ENCODE data around the gene BNIP2.
A peak's percentile ranks its signal among the peaks of the same experiment; 100 is the strongest.
"Not testable (repeated sequence)": the region's sequence is repeated elsewhere in the genome, so short reads cannot be mapped to it uniquely, and the experiment has no call there.

Gene BNIP2

GRCh38 chr15:59702351-59702750, 13.2 kb upstream of the BNIP2 start:
- Histone ChIP-seq H2AFZ (ENCODE audit: low read depth, low read length) (no peak overlapping the region), H3K9me3 (ENCODE audit: low read length) (no peaks in the 10 kb centered on the region), H3K4me1 (ENCODE audit: insufficient read depth, low read length) (no peaks in the 10 kb centered on the region), H3K27me3 (ENCODE audit: insufficient read depth, low read length) (no peaks in the 10 kb centered on the region), H3K36me3 (ENCODE audit: insufficient read depth, low read length) (no peaks in the 10 kb centered on the region), H3K4me3 (ENCODE audit: low read length) (no peak overlapping the region)

GRCh38 chr15:59701880-59702279, 12.8 kb upstream of the BNIP2 start:
- Histone ChIP-seq H3K4me1 (ENCODE audit: insufficient read depth, low read length) (no peaks in the 10 kb centered on the region), H3K27me3 (ENCODE audit: insufficient read depth, low read length) (no peaks in the 10 kb centered on the region), H3K4me3 (ENCODE audit: low read length) (no peak overlapping the region), H3K36me3 (ENCODE audit: insufficient read depth, low read length) (no peaks in the 10 kb centered on the region), H3K9me3 (ENCODE audit: low read length) (no peaks in the 10 kb centered on the region), H2AFZ (ENCODE audit: low read depth, low read length) (no peak overlapping the region)

GRCh38 chr15:59699810-59700431, 10.8 kb upstream of the BNIP2 start:
- Histone ChIP-seq H3K4me1 (ENCODE audit: insufficient read depth, low read length) (no peaks in the 10 kb centered on the region), H3K36me3 (ENCODE audit: insufficient read depth, low read length) (no peaks in the 10 kb centered on the region), H3K27me3 (ENCODE audit: insufficient read depth, low read length) (no peaks in the 10 kb centered on the region), H3K4me3 (ENCODE audit: low read length) (no peak overlapping the region), H3K9me3 (ENCODE audit: low read length) (no peaks in the 10 kb centered on the region), H2AFZ (ENCODE audit: low read depth, low read length) (no peak overlapping the region)

GRCh38 chr15:59698065-59698464, 8.9 kb upstream of the BNIP2 start:
- H3K4me3 ChIP-seq (ENCODE audit: low read length); H3K27me3 ChIP-seq (ENCODE audit: insufficient read depth, low read length); H3K4me1 ChIP-seq (ENCODE audit: insufficient read depth, low read length); H3K9me3 ChIP-seq (ENCODE audit: low read length); H3K36me3 ChIP-seq (ENCODE audit: insufficient read depth, low read length); H2AFZ ChIP-seq (ENCODE audit: low read depth, low read length): not testable (repeated sequence)

- H2AFZ ChIP-seq (ENCODE audit: low read depth, low read length): no peak overlapping the region
- no peaks in the 10 kb centered on the region for H3K4me1 ChIP-seq (ENCODE audit: insufficient read depth, low read length)
- H3K4me3 ChIP-seq (ENCODE audit: low read length): no peak overlapping the region
- H3K9me3 ChIP-seq (ENCODE audit: low read length): no peaks in the 10 kb centered on the region
- H3K36me3 ChIP-seq (ENCODE audit: insufficient read depth, low read length): no peaks in the 10 kb centered on the region
- H3K27me3 ChIP-seq (ENCODE audit: insufficient read depth, low read length): no peaks in the 10 kb centered on the region
Observed at GRCh38 chr15:59696332-59696731, 7.2 kb upstream of the BNIP2 start.

- H2AFZ ChIP-seq (ENCODE audit: low read depth, low read length): no peak overlapping the region
- H3K9me3 ChIP-seq (ENCODE audit: low read length): no peaks in the 10 kb centered on the region
- no peaks in the 10 kb centered on the region for H3K36me3 ChIP-seq (ENCODE audit: insufficient read depth, low read length)
- H3K4me1 ChIP-seq (ENCODE audit: insufficient read depth, low read length): peaks cover 2% of the 10 kb centered on the region
- no peaks in the 10 kb centered on the region for H3K27me3 ChIP-seq (ENCODE audit: insufficient read depth, low read length)
- H3K4me3 ChIP-seq (ENCODE audit: low read length): no peak overlapping the region
Observed at GRCh38 chr15:59694779-59695178, 5.7 kb upstream of the BNIP2 start.

GRCh38 chr15:59691194-59691805, 2.2 kb upstream of the BNIP2 start:
- Histone ChIP-seq H3K36me3 (ENCODE audit: insufficient read depth, low read length) (peaks cover 2% of the 10 kb centered on the region), H2AFZ (ENCODE audit: low read depth, low read length) (no peak overlapping the region), H3K9me3 (ENCODE audit: low read length) (no peaks in the 10 kb centered on the region), H3K27me3 (ENCODE audit: insufficient read depth, low read length) (no peaks in the 10 kb centered on the region), H3K4me3 (ENCODE audit: low read length) (no peak overlapping the region), H3K4me1 (ENCODE audit: insufficient read depth, low read length) (peaks cover 12% of the 10 kb centered on the region)

GRCh38 chr15:59689626-59690236, 611 bp upstream of the BNIP2 start:
- Histone ChIP-seq H3K9me3 (ENCODE audit: low read length) (no peaks in the 10 kb centered on the region), H3K4me3 (ENCODE audit: low read length) (peak overlapping the region; percentile 100), H3K27me3 (ENCODE audit: insufficient read depth, low read length) (no peaks in the 10 kb centered on the region), H3K4me1 (ENCODE audit: insufficient read depth, low read length) (peaks cover 12% of the 10 kb centered on the region), H3K36me3 (ENCODE audit: insufficient read depth, low read length) (peaks cover 7% of the 10 kb centered on the region), H2AFZ (ENCODE audit: low read depth, low read length) (peak overlapping the region; percentile 50)

- Histone ChIP-seq H3K4me1 (ENCODE audit: insufficient read depth, low read length) (peaks cover 12% of the 10 kb centered on the region), H3K36me3 (ENCODE audit: insufficient read depth, low read length) (peaks cover 7% of the 10 kb centered on the region), H3K27me3 (ENCODE audit: insufficient read depth, low read length) (no peaks in the 10 kb centered on the region), H3K9me3 (ENCODE audit: low read length) (no peaks in the 10 kb centered on the region), H2AFZ (ENCODE audit: low read depth, low read length) (peak overlapping the region; percentile 48), H3K4me3 (ENCODE audit: low read length) (peak overlapping the region; percentile 100)
Observed at GRCh38 chr15:59688423-59688781, 718 bp downstream of the BNIP2 start.

- Histone ChIP-seq H3K27me3 (ENCODE audit: insufficient read depth, low read length) (no peaks in the 10 kb centered on the region), H3K36me3 (ENCODE audit: insufficient read depth, low read length) (peaks cover 7% of the 10 kb centered on the region), H3K4me3 (ENCODE audit: low read length) (peak overlapping the region; percentile 100), H3K4me1 (ENCODE audit: insufficient read depth, low read length) (peaks cover 12% of the 10 kb centered on the region), H2AFZ (ENCODE audit: low read depth, low read length) (no peak overlapping the region), H3K9me3 (ENCODE audit: low read length) (no peaks in the 10 kb centered on the region)
Observed at GRCh38 chr15:59687836-59688235, 1.3 kb downstream of the BNIP2 start.

- Histone ChIP-seq H3K9me3 (ENCODE audit: low read length) (no peaks in the 10 kb centered on the region), H3K27me3 (ENCODE audit: insufficient read depth, low read length) (no peaks in the 10 kb centered on the region), H3K4me1 (ENCODE audit: insufficient read depth, low read length) (peaks cover 12% of the 10 kb centered on the region), H3K36me3 (ENCODE audit: insufficient read depth, low read length) (peaks cover 17% of the 10 kb centered on the region), H3K4me3 (ENCODE audit: low read length) (no peak overlapping the region), H2AFZ (ENCODE audit: low read depth, low read length) (no peak overlapping the region)
Observed at GRCh38 chr15:59686389-59686788, 2.7 kb downstream of the BNIP2 start.

GRCh38 chr15:59685737-59686297, 3.3 kb downstream of the BNIP2 start:
- Histone ChIP-seq H3K27me3 (ENCODE audit: insufficient read depth, low read length) (no peaks in the 10 kb centered on the region), H3K4me1 (ENCODE audit: insufficient read depth, low read length) (peaks cover 12% of the 10 kb centered on the region), H3K9me3 (ENCODE audit: low read length) (no peaks in the 10 kb centered on the region), H3K4me3 (ENCODE audit: low read length) (no peak overlapping the region), H3K36me3 (ENCODE audit: insufficient read depth, low read length) (peaks cover 23% of the 10 kb centered on the region), H2AFZ (ENCODE audit: low read depth, low read length) (no peak overlapping the region)

- Histone ChIP-seq H3K9me3 (ENCODE audit: low read length) (no peaks in the 10 kb centered on the region), H3K36me3 (ENCODE audit: insufficient read depth, low read length) (peaks cover 63% of the 10 kb centered on the region), H2AFZ (ENCODE audit: low read depth, low read length) (no peak overlapping the region), H3K4me1 (ENCODE audit: insufficient read depth, low read length) (no peaks in the 10 kb centered on the region), H3K4me3 (ENCODE audit: low read length) (no peak overlapping the region), H3K27me3 (ENCODE audit: insufficient read depth, low read length) (no peaks in the 10 kb centered on the region)
Observed at GRCh38 chr15:59680870-59681269, 8.2 kb downstream of the BNIP2 start.
